GM23338 (cell line): Measurements from ENCODE around the gene PLSCR4.

Source experiments
- CTCF ChIP-seq, 2 experiments: fragments of 200-600 bp in 1 of 2; sonication (generic) in 1 of 2; conservative IDR thresholded peaks; 2 replicates each; pipeline versions ENCODE4 v1.5.1 to v1.6.1; 2016 to 2017; ENCODE audit warnings: antibody characterized with exemption in 2 of 2, low read depth in 2 of 2, mild to moderate bottlenecking in 2 of 2, moderate library complexity in 1 of 2
- EZH2 ChIP-seq: fragments of 200-600 bp; sonication (generic); IDR thresholded peaks from one replicate; pipeline ENCODE4 v1.8.0; 2017; ENCODE audit warnings: antibody characterized with exemption, mild to moderate bottlenecking, low read depth; ENCODE audit not compliant: unreplicated experiment
- EZH2phosphoT487 ChIP-seq: fragments of 200-600 bp; sonication (generic); IDR thresholded peaks from one replicate; pipeline ENCODE4 v1.8.1; 2018; ENCODE audit warnings: antibody characterized with exemption; ENCODE audit not compliant: unreplicated experiment

- peak in 1 of 2 experiments; percentile 70; a peak in 3 of 4 replicates for TF ChIP-seq CTCF (conservative IDR thresholded peaks at IDR 0.05; ENCODE audit: low read depth in 2 of 2)
- TF ChIP-seq EZH2: no peak
- no peak for TF ChIP-seq EZH2phosphoT487
These were observed 28.5 kb downstream of the PLSCR4 start for GRCh38 chr3:146222204-146223046.
